NCI-H2029 (cell line): Measurements from ENCODE around the gene AOC3.
"Not testable (repeated sequence)": the region's sequence is repeated elsewhere in the genome, so short reads cannot be mapped to it uniquely, and the experiment has no call there.

ENCODE experiments used
- DNase-seq: peaks from one replicate; lab custom pipeline; 2025; lab: John Stamatoyannopoulos, UW

Gene AOC3

DNA sequence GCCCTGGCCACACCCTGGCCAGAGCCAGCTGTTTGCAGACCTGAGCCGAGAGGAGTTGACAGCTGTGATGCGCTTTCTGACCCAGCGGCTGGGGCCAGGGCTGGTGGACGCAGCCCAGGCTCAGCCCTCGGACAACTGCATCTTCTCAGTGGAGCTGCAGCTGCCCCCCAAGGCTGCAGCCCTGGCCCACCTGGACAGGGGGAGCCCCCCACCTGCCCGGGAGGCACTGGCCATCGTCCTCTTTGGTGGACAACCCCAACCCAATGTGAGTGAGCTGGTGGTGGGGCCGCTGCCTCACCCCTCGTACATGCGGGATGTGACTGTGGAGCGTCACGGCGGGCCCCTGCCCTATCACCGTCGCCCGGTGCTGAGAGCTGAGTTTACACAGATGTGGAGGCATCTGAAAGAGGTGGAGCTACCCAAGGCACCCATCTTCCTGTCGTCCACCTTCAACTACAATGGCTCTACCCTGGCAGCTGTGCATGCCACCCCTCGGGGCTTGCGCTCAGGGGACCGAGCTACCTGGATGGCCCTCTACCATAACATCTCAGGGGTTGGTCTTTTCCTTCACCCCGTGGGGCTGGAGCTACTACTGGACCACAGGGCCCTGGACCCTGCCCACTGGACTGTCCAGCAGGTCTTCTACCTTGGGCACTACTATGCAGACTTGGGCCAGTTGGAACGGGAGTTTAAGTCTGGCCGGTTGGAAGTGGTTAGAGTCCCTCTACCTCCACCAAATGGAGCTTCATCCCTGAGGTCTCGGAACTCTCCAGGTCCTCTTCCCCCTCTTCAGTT, 6.0 kb upstream of the AOC3 start:
- DNase-seq: no peak

- DNase-seq: no peak
Observed at GRCh38 chr17:42845556-42845917, 5.5 kb upstream of the AOC3 start.

DNA sequence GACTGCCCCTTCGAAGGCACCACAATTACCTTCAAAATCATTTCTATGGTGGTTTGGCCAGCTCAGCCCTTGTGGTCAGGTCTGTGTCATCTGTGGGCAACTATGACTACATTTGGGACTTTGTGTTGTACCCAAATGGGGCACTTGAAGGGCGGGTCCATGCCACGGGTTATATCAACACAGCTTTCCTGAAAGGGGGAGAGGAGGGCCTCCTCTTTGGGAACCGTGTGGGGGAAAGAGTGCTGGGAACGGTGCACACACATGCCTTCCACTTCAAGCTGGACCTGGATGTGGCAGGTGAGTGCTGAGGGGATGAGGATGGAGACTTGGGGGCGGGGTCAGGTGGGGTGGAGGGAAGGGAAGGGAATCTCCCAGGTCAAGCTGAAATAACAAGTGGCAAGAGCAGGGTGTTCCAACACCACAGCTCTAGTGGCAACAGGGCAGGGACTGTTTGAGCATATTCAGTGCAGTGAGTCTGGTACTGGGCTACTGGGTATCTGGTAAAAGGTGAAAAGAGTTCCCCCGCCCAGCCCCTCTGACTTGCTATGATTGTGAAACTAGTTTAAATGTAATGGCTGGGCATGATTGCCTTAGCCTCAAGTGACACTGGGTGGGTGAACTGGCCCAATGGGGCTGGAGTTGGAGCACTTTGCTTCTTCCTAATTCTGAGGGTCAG, 4.9 kb upstream of the AOC3 start:
- no peak for DNase-seq

GRCh38 chr17:42846594-42847280, 4.3 kb upstream of the AOC3 start:
- no peak for DNase-seq

GRCh38 chr17:42848093-42848492, 2.9 kb upstream of the AOC3 start:
- no peak for DNase-seq

- DNase-seq: no peak
Observed at GRCh38 chr17:42849031-42849430, 2.0 kb upstream of the AOC3 start.

- no peak for DNase-seq
Observed at GRCh38 chr17:42849451-42850181, 1.4 kb upstream of the AOC3 start.

GRCh38 chr17:42851371-42852240, 607 bp downstream of the AOC3 start:
- not testable (repeated sequence) for DNase-seq

- DNase-seq: no peak
Observed at GRCh38 chr17:42852351-42852750, 1.4 kb downstream of the AOC3 start.

DNA sequence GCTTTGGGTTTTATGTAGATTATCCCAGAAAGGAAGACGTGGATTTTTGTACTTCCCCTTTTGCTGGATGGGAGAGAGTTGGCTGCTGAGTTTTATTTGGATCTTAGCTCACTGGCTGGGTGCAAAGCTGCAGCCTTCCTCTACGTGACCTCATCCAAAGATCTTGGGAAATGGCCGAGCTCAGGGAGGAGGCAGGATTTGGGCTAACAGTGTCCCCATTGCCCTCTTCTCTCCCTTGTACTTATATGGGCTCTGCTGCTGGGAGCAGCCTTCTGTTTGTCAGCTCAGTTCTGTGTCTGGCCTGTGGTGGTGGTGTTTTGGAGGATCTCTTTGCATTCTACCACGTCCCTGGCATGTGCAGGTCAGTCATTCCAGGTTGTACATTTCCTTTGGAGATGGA, 2.0 kb downstream of the AOC3 start:
- no peak for DNase-seq

GRCh38 chr17:42853597-42853967, 2.6 kb downstream of the AOC3 start:
- DNase-seq: no peak

DNA sequence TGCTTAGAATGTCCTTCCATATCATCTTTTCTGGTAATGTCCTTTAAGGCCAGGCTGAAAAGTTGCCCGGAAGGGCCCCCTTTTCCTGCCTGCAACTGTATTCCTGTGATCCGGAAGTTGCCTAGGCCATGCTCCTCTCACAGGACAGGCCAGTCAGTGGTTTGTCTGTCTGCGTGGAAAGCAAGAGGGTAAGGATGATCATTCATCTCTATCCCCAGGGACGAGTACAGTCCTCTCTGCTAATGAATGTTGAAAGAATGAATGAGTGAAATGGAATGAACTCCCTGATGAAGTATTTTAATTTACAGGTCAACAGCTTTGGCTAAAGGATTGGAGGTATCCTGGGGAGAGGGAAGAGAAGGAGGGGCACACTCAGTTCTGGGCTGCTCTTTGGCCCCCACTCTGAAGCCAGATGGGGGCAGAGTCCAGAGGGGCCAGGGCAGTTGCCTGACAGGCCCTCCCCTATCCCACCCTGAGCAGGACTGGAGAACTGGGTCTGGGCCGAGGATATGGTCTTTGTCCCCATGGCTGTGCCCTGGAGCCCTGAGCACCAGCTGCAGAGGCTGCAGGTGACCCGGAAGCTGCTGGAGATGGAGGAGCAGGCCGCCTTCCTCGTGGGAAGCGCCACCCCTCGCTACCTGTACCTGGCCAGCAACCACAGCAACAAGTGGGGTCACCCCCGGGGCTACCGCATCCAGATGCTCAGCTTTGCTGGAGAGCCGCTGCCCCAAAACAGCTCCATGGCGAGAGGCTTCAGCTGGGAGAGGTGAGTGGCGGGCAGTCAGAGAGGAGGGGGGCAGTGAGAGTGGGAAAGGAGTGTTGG, 3.2 kb downstream of the AOC3 start:
- no peak for DNase-seq

DNA sequence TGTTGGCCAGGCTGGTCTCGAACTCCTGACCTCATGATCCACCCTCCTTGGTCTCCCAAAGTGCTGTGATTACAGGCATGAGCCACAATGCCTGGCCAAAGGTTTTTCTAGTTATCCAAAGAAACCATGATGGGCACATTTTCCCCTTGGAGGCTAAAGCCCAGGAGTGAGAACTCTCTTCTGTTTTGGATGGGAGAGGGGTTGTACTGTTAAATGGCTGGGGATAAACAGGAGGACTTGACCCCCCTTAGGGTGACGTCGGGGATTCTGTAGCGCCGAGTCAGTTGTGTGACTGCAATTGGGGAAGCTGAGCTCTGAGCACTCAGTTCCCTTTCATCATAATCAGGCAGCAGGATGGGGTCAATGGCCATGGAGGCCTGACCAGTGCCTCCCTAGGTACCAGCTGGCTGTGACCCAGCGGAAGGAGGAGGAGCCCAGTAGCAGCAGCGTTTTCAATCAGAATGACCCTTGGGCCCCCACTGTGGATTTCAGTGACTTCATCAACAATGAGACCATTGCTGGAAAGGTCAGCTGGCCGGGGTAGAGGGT, 4.1 kb downstream of the AOC3 start:
- DNase-seq: no peak

GRCh38 chr17:42856093-42856492, 5.1 kb downstream of the AOC3 start:
- not testable (repeated sequence) for DNase-seq

DNA sequence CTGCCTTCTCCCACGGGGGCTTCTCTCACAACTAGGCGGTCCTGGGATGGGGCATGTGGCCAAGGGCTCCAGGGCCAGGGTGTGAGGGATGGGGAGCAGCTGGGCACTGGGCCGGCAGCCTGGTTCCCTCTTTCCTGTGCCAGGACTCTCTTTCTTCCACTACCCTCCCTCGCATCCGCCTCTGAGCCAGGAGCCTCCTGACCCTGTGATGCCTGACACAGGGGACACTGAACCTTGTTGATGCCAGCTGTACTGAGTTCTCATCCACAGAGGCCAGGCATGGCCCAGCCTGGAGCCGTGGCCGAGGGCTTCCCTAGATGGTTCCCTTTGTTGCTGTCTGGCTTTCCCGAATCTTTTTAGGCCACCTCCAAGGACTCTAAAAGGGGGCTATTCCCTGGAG, 5.5 kb downstream of the AOC3 start:
- DNase-seq: not testable (repeated sequence)

DNA sequence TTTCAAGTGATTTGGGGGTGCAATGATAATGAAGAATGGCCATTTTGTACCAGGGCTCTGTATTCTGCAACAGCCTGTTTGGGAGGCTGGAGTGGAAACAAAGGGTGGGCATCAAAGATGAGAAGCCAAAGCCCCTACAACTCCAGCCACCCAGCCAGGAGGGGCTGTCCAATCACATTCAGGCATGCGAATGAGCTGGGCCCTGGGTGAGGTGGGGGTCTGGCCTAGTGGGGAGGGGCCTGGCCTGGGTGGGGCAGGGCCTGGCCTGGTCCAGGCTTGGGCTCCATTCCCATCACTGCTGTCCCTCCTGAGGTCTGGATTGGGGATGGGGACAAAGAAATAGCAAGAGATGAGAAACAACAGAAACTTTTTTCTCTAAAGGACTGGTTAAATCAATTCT, 6.4 kb downstream of the AOC3 start:
- DNase-seq: no peak

GRCh38 chr17:42865638-42866094, 14.7 kb downstream of the AOC3 start:
- no peak for DNase-seq

- no peak for DNase-seq
Observed at GRCh38 chr17:42866216-42866615, 15.2 kb downstream of the AOC3 start.

GRCh38 chr17:42866631-42867575, 15.9 kb downstream of the AOC3 start:
- no peak for DNase-seq
